Measurements from ENCODE around the gene DEAF1. TPM values are rescaled to one million over a fixed set of nuclear protein-coding genes. Genes with fewer than 3 reads are reported as not detected.

DEAF1 gene
- total and polyA plus RNA-seq, 2 of the 13 experiments (the other 11 are each of a cell fraction or from before 2014, with no cell fraction given) = 22.3 to 29.6 TPM

DNA sequence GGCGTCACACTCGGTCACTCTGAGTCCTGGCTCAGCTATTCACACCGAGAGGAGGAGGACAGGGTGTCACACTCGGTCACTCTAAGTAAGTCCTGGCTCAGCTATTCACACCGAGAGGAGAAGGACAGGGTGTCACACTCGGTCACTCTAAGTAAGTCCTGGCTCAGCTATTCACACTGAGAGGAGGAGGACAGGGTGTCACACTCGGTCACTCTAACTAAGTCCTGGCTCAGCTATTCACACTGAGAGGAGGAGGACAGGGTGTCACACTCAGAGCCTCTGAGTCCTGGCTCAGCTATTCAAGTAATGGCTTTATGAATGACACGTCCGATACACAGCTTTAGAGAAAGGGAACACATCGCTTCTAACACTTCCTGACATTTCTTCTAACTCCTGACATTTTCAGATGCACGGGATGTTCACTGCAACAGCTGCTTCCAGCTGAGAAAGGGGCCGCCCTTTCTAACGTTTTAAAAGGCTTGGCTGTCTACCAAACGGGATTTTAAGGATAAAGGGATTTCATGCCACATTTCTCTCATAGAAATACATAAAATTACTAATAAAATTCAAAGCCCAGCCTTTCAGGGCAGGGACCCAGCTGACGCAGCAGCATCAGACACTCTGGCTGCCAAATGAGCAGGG lies 29.8 kb downstream of the DEAF1 start:
- ChIA-PET POLR2A (no interaction called here), CTCF (ENCODE audit: low intra/inter-chr PET ratio, low total read pairs) (no interaction called here)
- H3K4me3 ChIP-seq (replicated peaks in 1 of 3; ENCODE audit: insufficient read depth in 1 of 3, low read depth in 2 of 3, low read length in 3 of 3) = no peak overlapping the region
- H3K9me3 ChIP-seq (ENCODE audit: low read length) = no peaks in the 10 kb centered on the region
- no peaks in the 10 kb centered on the region for H3K27me3 ChIP-seq (ENCODE audit: control insufficient read depth in 1 of 2, insufficient read depth in 2 of 2, low read length in 2 of 2)
- H3K27ac ChIP-seq (ENCODE audit: extremely low read length, insufficient read depth, low read length) = no peak overlapping the region
- no peak for ATAC-seq
- H2AFZ ChIP-seq (ENCODE audit: low read length) = no peak overlapping the region
- H4K20me1 ChIP-seq (ENCODE audit: insufficient read depth, low read length) = 0 out of 2 replicates have a peak, but pooled peaks cover 4% of the 10 kb centered on the region
- WGBS (ENCODE audit: low lambda C conversion rate) = 86% methylated on average over 10 of the region's 15 CpGs
- no peak for FAIRE-seq
- no peak overlapping the region for H3K4me2 ChIP-seq (ENCODE audit: low read depth, low read length)
- no peak for DNase-seq (ENCODE audit: low spot score)
- TF ChIP-seq NPAS2 (CRISPR knock-in tag; IDR thresholded peaks at IDR 0.05; ENCODE audit: borderline replicate concordance) = no peak
- TF ChIP-seq, protein P1, sequence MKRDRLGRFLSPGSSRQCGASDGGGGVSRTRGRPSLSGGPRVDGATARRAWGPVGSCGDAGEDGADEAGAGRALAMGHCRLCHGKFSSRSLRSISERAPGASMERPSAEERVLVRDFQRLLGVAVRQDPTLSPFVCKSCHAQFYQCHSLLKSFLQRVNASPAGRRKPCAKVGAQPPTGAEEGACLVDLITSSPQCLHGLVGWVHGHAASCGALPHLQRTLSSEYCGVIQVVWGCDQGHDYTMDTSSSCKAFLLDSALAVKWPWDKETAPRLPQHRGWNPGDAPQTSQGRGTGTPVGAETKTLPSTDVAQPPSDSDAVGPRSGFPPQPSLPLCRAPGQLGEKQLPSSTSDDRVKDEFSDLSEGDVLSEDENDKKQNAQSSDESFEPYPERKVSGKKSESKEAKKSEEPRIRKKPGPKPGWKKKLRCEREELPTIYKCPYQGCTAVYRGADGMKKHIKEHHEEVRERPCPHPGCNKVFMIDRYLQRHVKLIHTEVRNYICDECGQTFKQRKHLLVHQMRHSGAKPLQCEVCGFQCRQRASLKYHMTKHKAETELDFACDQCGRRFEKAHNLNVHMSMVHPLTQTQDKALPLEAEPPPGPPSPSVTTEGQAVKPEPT (CRISPR knock-in tag; IDR thresholded peaks at IDR 0.05; ENCODE audit: low read depth) = no peak
- no peak for TF ChIP-seq ZNF138 (CRISPR knock-in tag; IDR thresholded peaks at IDR 0.05; ENCODE audit: low read depth)
- no peak for TF ChIP-seq CEBPB (IDR thresholded peaks at IDR 0.05; ENCODE audit: borderline replicate concordance, low read depth, low read length)
- no peak for TF ChIP-seq PRMT3 (CRISPR knock-in tag; IDR thresholded peaks at IDR 0.05; ENCODE audit: borderline replicate concordance, low read depth)
- TF ChIP-seq PLSCR1 (CRISPR knock-in tag; IDR thresholded peaks at IDR 0.05; ENCODE audit: borderline replicate concordance) = no peak
- TF ChIP-seq POLR2AphosphoS2 (IDR thresholded peaks at IDR 0.05; ENCODE audit: low read depth, low read length) = no peak
- TF ChIP-seq EZH2 (conservative IDR thresholded peaks at IDR 0.05; ENCODE audit: low read depth, low read length) = no peak
- no peak for TF ChIP-seq IKZF4 (CRISPR knock-in tag; IDR thresholded peaks at IDR 0.05; ENCODE audit: borderline replicate concordance, low read depth, not compliant biosample characterization)
- TF ChIP-seq BHLHE40 (IDR thresholded peaks at IDR 0.05; ENCODE audit: low read length) = no peak
- TF ChIP-seq ZNF24 (IDR thresholded peaks at IDR 0.05) = no peak
- no peak for TF ChIP-seq HDAC6 (IDR thresholded peaks at IDR 0.05; ENCODE audit: low read depth, low read length)
- no peak for TF ChIP-seq SNAPC2 (CRISPR knock-in tag; IDR thresholded peaks at IDR 0.05)
- no peak for TF ChIP-seq ZNF136 (CRISPR knock-in tag; IDR thresholded peaks at IDR 0.05; ENCODE audit: low read depth)
- TF ChIP-seq ZNF609 (CRISPR knock-in tag; IDR thresholded peaks at IDR 0.05; ENCODE audit: borderline replicate concordance) = no peak
- TF ChIP-seq PHF20 (CRISPR knock-in tag; IDR thresholded peaks at IDR 0.05) = no peak
- TF ChIP-seq ZNF430 (CRISPR knock-in tag; IDR thresholded peaks at IDR 0.05) = no peak
- TF ChIP-seq NFIC (IDR thresholded peaks at IDR 0.05; ENCODE audit: low read length) = no peak
- BruUV-seq (replicated peaks) = no TSS peak
- peaks cover 13 to 46% of the 10 kb centered on the region in 2 experiments; a peak in 4 of 5 replicates for H3K36me3 ChIP-seq (replicated peaks in 1 of 2; ENCODE audit: control insufficient read depth in 1 of 2, insufficient read depth in 2 of 2, low read length in 2 of 2)
- H3K79me2 ChIP-seq (ENCODE audit: insufficient read depth, low read length) = no peaks in the 10 kb centered on the region
- H3K9ac ChIP-seq (ENCODE audit: insufficient read depth, low read depth, low read length) = no peak overlapping the region
- in situ Hi-C loops (cut with HindIII; ENCODE audit: extremely low pct_ligation_motif_present, low pct_unique_long_range_greater_than_20kb) (no loop called here), intact Hi-C loops (cut with micrococcal nuclease; ENCODE audit: unreplicated experiment) (no loop called here)
- H3K4me1 ChIP-seq (ENCODE audit: insufficient read depth, low read length) = no peaks in the 10 kb centered on the region
